Trophoblast cell (in vitro differentiated cells and primary cell): ENCODE data around the gene SND1.

Source experiments
- DNase-seq, 2 donors: peaks; one replicate each; pipeline ENCODE4 v3.0.0-alpha.2; 2016
- H2AFZ ChIP-seq: 2 replicates; pipeline ENCODE4 v1.6.1; 2013; ENCODE audit warnings: low read length, moderate library complexity, mild to moderate bottlenecking; ENCODE audit not compliant: insufficient read depth, poor library complexity
- H2AK5ac ChIP-seq: 2 replicates; pipeline ENCODE4 v1.6.1; 2013; ENCODE audit warnings: mild to moderate bottlenecking, low read length
- H2BK120ac ChIP-seq: 2 replicates; pipeline ENCODE4 v1.6.1; 2013; ENCODE audit warnings: low read length, mild to moderate bottlenecking, moderate library complexity; ENCODE audit not compliant: insufficient read depth, poor library complexity
- H2BK12ac ChIP-seq: 2 replicates; pipeline ENCODE4 v1.6.1; 2013; ENCODE audit warnings: mild to moderate bottlenecking, low read length, moderate library complexity
- H2BK5ac ChIP-seq: 2 replicates; pipeline ENCODE4 v1.6.1; 2013; ENCODE audit warnings: low read length, low read depth, moderate library complexity, mild to moderate bottlenecking; ENCODE audit not compliant: poor library complexity
- H3K14ac ChIP-seq: 2 replicates; pipeline ENCODE4 v1.6.1; 2013; ENCODE audit warnings: mild to moderate bottlenecking, low read length
- H3K18ac ChIP-seq: 2 replicates; pipeline ENCODE4 v1.6.1; 2013; ENCODE audit warnings: mild to moderate bottlenecking, low read length
- H3K23ac ChIP-seq: 2 replicates; pipeline ENCODE4 v1.6.1; 2013; ENCODE audit warnings: low read length
- H3K27ac ChIP-seq: 2 replicates; pipeline ENCODE4 v1.5.1; 2013; ENCODE audit warnings: low read depth, mild to moderate bottlenecking, inconsistent platforms, low read length, moderate library complexity
- H3K27me3 ChIP-seq: 2 replicates; pipeline ENCODE4 v1.6.1; 2013; ENCODE audit warnings: inconsistent platforms, mild to moderate bottlenecking, low read length, moderate library complexity; ENCODE audit not compliant: insufficient read depth
- H3K36me3 ChIP-seq, 2 experiments: 1 replicate in 1 of 2; 2 replicates in 1 of 2; pipeline ENCODE4 v1.6.1; 2013; ENCODE audit warnings: low read length in 2 of 2, mild to moderate bottlenecking in 2 of 2, moderate library complexity in 1 of 2; ENCODE audit not compliant: insufficient read depth in 2 of 2, control insufficient read depth in 1 of 2
- H3K4ac ChIP-seq: 2 replicates; pipeline ENCODE4 v1.6.1; 2013; ENCODE audit warnings: low read depth, mild to moderate bottlenecking, low read length, moderate library complexity
- H3K4me1 ChIP-seq, 2 experiments: 1 replicate in 1 of 2; 2 replicates in 1 of 2; pipeline ENCODE4 v1.6.1; 2013; ENCODE audit warnings: low read length in 2 of 2, mild to moderate bottlenecking in 2 of 2, moderate library complexity in 1 of 2; ENCODE audit not compliant: insufficient read depth in 2 of 2, control insufficient read depth in 1 of 2
- H3K4me2 ChIP-seq: 2 replicates; pipeline ENCODE4 v1.6.1; 2013; ENCODE audit warnings: inconsistent platforms, mild to moderate bottlenecking, low read length, moderate library complexity
- H3K4me3 ChIP-seq: 2 replicates; pipeline ENCODE4 v1.5.1; 2013; ENCODE audit warnings: mild to moderate bottlenecking, low read depth, low read length, inconsistent platforms
- H3K79me1 ChIP-seq: one replicate; pipeline ENCODE4 v1.6.1; 2013; ENCODE audit warnings: low read length
- H3K79me2 ChIP-seq: 2 replicates; pipeline ENCODE4 v1.6.1; 2013; ENCODE audit warnings: low read length, mild to moderate bottlenecking; ENCODE audit not compliant: control insufficient read depth, insufficient read depth, poor library complexity
- H3K9ac ChIP-seq: 2 replicates; pipeline ENCODE4 v1.6.1; 2013; ENCODE audit warnings: mild to moderate bottlenecking, low read length
- H3K9me3 ChIP-seq: 2 replicates; pipeline ENCODE4 v1.6.1; 2013; ENCODE audit warnings: low read depth, mild to moderate bottlenecking, control low read depth, inconsistent platforms, low read length; ENCODE audit not compliant: insufficient read depth
- H4K12ac ChIP-seq: 2 replicates; pipeline ENCODE4 v1.6.1; 2013; ENCODE audit warnings: low read depth, mild to moderate bottlenecking, low read length, moderate library complexity
- H4K8ac ChIP-seq: 2 replicates; pipeline ENCODE4 v1.6.1; 2013; ENCODE audit warnings: low read depth, mild to moderate bottlenecking, low read length, moderate library complexity
- H4K91ac ChIP-seq: one replicate; pipeline ENCODE4 v1.6.1; 2013; ENCODE audit warnings: low read depth, mild to moderate bottlenecking, low read length, moderate library complexity
- WGBS: extraction: QIAGEN DNeasy Blood & Tissue Kit; methylation state at CpG from one replicate; pipeline ENCODE4 v1.1.7; 2013; ENCODE audit warnings: missing lambda C conversion rate; ENCODE audit not compliant: insufficient read length, insufficient coverage; ENCODE audit errors: extremely low coverage; 5-methylcytosine and 5-hydroxymethylcytosine counted together

Gene SND1

GRCh38 chr7:127815631-127816145 lies 163.7 kb downstream of the SND1 start:
- Histone ChIP-seq H3K36me3 (no peaks in the 10 kb centered on the region), H3K4me1 (peaks cover 4 to 8% of the 10 kb centered on the region in 2 experiments), H2AFZ (no peak overlapping the region), H2AK5ac (no peak overlapping the region), H4K12ac (no peak overlapping the region), H3K27ac (no peak overlapping the region), H3K79me2 (no peaks in the 10 kb centered on the region), H3K27me3 (no peaks in the 10 kb centered on the region), H2BK120ac (no peak overlapping the region), H3K4me2 (no peak overlapping the region), H3K23ac (no peak overlapping the region), H2BK12ac (no peak overlapping the region), H3K18ac (no peak overlapping the region), H3K9ac (no peak overlapping the region), H4K8ac (no peak overlapping the region), H3K14ac (no peak overlapping the region), H3K9me3 (no peaks in the 10 kb centered on the region), H3K79me1 (peaks cover 6% of the 10 kb centered on the region), H2BK5ac (no peak overlapping the region), H3K4ac (no peak overlapping the region), H3K4me3 (no peak overlapping the region), H4K91ac (no peak overlapping the region)
- no peak for DNase-seq
- no CpG with 5 or more reads among the region's 3 CpGs for WGBS

GRCh38 chr7:127816354-127817190 lies 164.6 kb downstream of the SND1 start:
- no peak overlapping the region for H4K8ac ChIP-seq
- no peaks in the 10 kb centered on the region for H3K27me3 ChIP-seq
- H2AK5ac ChIP-seq: no peak overlapping the region
- H2BK120ac ChIP-seq: no peak overlapping the region
- no peak overlapping the region for H3K9ac ChIP-seq
- no peak overlapping the region for H2AFZ ChIP-seq
- H2BK5ac ChIP-seq: no peak overlapping the region
- no CpG with 5 or more reads among the region's 5 CpGs for WGBS
- H3K36me3 ChIP-seq: no peaks in the 10 kb centered on the region
- no peaks in the 10 kb centered on the region for H3K79me2 ChIP-seq
- H4K91ac ChIP-seq: no peak overlapping the region
- no peak overlapping the region for H4K12ac ChIP-seq
- no peak for DNase-seq
- H3K4ac ChIP-seq: no peak overlapping the region
- no peak overlapping the region for H3K23ac ChIP-seq
- no peak overlapping the region for H2BK12ac ChIP-seq
- H3K18ac ChIP-seq: no peak overlapping the region
- no peak overlapping the region for H3K14ac ChIP-seq
- H3K4me3 ChIP-seq: no peak overlapping the region
- no peak overlapping the region for H3K27ac ChIP-seq
- H3K9me3 ChIP-seq: no peaks in the 10 kb centered on the region
- H3K79me1 ChIP-seq: peaks cover 11% of the 10 kb centered on the region
- H3K4me1 ChIP-seq: peaks cover 6 to 14% of the 10 kb centered on the region in 2 experiments
- no peak overlapping the region for H3K4me2 ChIP-seq

- H3K36me3 ChIP-seq: no peaks in the 10 kb centered on the region
- no peak overlapping the region for H4K8ac ChIP-seq
- DNase-seq: peak in 1 of 2 donors; percentile 71
- H2BK120ac ChIP-seq: no peak overlapping the region
- no peak overlapping the region for H3K9ac ChIP-seq
- no peaks in the 10 kb centered on the region for H3K79me2 ChIP-seq
- H2AFZ ChIP-seq: no peak overlapping the region
- no peak overlapping the region for H3K18ac ChIP-seq
- H3K4me1 ChIP-seq: peaks cover 6 to 14% of the 10 kb centered on the region in 2 experiments
- H3K23ac ChIP-seq: no peak overlapping the region
- no peak overlapping the region for H2BK12ac ChIP-seq
- no peak overlapping the region for H3K4me3 ChIP-seq
- H3K9me3 ChIP-seq: no peaks in the 10 kb centered on the region
- peaks cover 11% of the 10 kb centered on the region for H3K79me1 ChIP-seq
- no peak overlapping the region for H2BK5ac ChIP-seq
- WGBS: no CpG with 5 or more reads among the region's 3 CpGs
- H3K27me3 ChIP-seq: no peaks in the 10 kb centered on the region
- H3K4me2 ChIP-seq: no peak overlapping the region
- H3K14ac ChIP-seq: no peak overlapping the region
- H4K91ac ChIP-seq: no peak overlapping the region
- H3K27ac ChIP-seq: no peak overlapping the region
- H2AK5ac ChIP-seq: no peak overlapping the region
- no peak overlapping the region for H3K4ac ChIP-seq
- no peak overlapping the region for H4K12ac ChIP-seq
These were observed 165.5 kb downstream of the SND1 start for GRCh38 chr7:127817466-127817865.

GRCh38 chr7:127818306-127818705 lies 166.3 kb downstream of the SND1 start:
- DNase-seq: no peak
- H3K4ac ChIP-seq: no peak overlapping the region
- H3K79me2 ChIP-seq: no peaks in the 10 kb centered on the region
- H3K4me2 ChIP-seq: no peak overlapping the region
- no peak overlapping the region for H2AK5ac ChIP-seq
- no peak overlapping the region for H2BK12ac ChIP-seq
- H4K12ac ChIP-seq: no peak overlapping the region
- H2BK5ac ChIP-seq: no peak overlapping the region
- no peak overlapping the region for H3K14ac ChIP-seq
- peaks cover 6 to 14% of the 10 kb centered on the region in 2 experiments for H3K4me1 ChIP-seq
- no peak overlapping the region for H3K23ac ChIP-seq
- no peak overlapping the region for H3K4me3 ChIP-seq
- H3K9me3 ChIP-seq: no peaks in the 10 kb centered on the region
- no peak overlapping the region for H2AFZ ChIP-seq
- no peaks in the 10 kb centered on the region for H3K36me3 ChIP-seq
- no peaks in the 10 kb centered on the region for H3K27me3 ChIP-seq
- H3K18ac ChIP-seq: no peak overlapping the region
- H3K9ac ChIP-seq: no peak overlapping the region
- H4K8ac ChIP-seq: no peak overlapping the region
- H4K91ac ChIP-seq: no peak overlapping the region
- no peak overlapping the region for H2BK120ac ChIP-seq
- peaks cover 15% of the 10 kb centered on the region for H3K79me1 ChIP-seq
- WGBS: no CpG with 5 or more reads among the region's 2 CpGs
- no peak overlapping the region for H3K27ac ChIP-seq
